Superior temporal gyrus (tissue), 1 donor: ENCODE measurements around the gene MUC4.
"Not testable (repeated sequence)": the region's sequence is repeated elsewhere in the genome, so short reads cannot be mapped to it uniquely, and the experiment has no call there.

ENCODE experiments used
- DNase-seq: peaks from one replicate; pipeline ENCODE4 v3.0.0-alpha.2; 2016; ENCODE audit errors: extremely low spot score

MUC4 gene

GRCh38 chr3:195762611-195763010 lies 49.1 kb downstream of the MUC4 start:
- no peak for DNase-seq

- DNase-seq: no peak
Measured at GRCh38 chr3:195762249-195762585, 49.5 kb downstream of the MUC4 start.

GRCh38 chr3:195761567-195762248 lies 50.0 kb downstream of the MUC4 start:
- DNase-seq: no peak

- no peak for DNase-seq
Measured at GRCh38 chr3:195761123-195761566, 50.6 kb downstream of the MUC4 start.

GRCh38 chr3:195760345-195761122 lies 51.2 kb downstream of the MUC4 start:
- DNase-seq: no peak

- DNase-seq: no peak
Measured at GRCh38 chr3:195758721-195759353, 52.9 kb downstream of the MUC4 start.

GRCh38 chr3:195757827-195758226 lies 53.9 kb downstream of the MUC4 start:
- DNase-seq: no peak

GRCh38 chr3:195757438-195757770 lies 54.3 kb downstream of the MUC4 start:
- no peak for DNase-seq

- no peak for DNase-seq
Measured at GRCh38 chr3:195755791-195756676, 55.7 kb downstream of the MUC4 start.

- DNase-seq: no peak
Measured at GRCh38 chr3:195755391-195755790, 56.3 kb downstream of the MUC4 start.

GRCh38 chr3:195754906-195755305 lies 56.8 kb downstream of the MUC4 start:
- no peak for DNase-seq

- no peak for DNase-seq
Measured at GRCh38 chr3:195754141-195754540, 57.6 kb downstream of the MUC4 start.

- DNase-seq: no peak
Measured at GRCh38 chr3:195753581-195753980, 58.1 kb downstream of the MUC4 start.

- no peak for DNase-seq
Measured at GRCh38 chr3:195752546-195753331, 59.0 kb downstream of the MUC4 start.

GRCh38 chr3:195752066-195752465 lies 59.7 kb downstream of the MUC4 start:
- no peak for DNase-seq

- DNase-seq: no peak
Measured at GRCh38 chr3:195751560-195751959, 60.2 kb downstream of the MUC4 start.

- DNase-seq: no peak
Measured at GRCh38 chr3:195750797-195751520, 60.8 kb downstream of the MUC4 start.

GRCh38 chr3:195749101-195749500 lies 62.6 kb downstream of the MUC4 start:
- not testable (repeated sequence) for DNase-seq

- no peak for DNase-seq
Measured at GRCh38 chr3:195748661-195749060, 63.1 kb downstream of the MUC4 start.

- no peak for DNase-seq
Measured at GRCh38 chr3:195746751-195747150, 65.0 kb downstream of the MUC4 start.

GRCh38 chr3:195746346-195746745 lies 65.4 kb downstream of the MUC4 start:
- no peak for DNase-seq
